Hepatocyte (in vitro differentiated cells): ENCODE measurements around the gene ITGB4. TPM values are rescaled to one million over a fixed set of nuclear protein-coding genes. Genes with fewer than 3 reads are reported as not detected.

Experiments used
- DNase-seq: peaks from one replicate; pipeline ENCODE4 v3.0.0-alpha.2; 2016; ENCODE audit warnings: low spot score
- H2AFZ ChIP-seq: fragments of 200-600 bp; sonication (generic); 2 replicates; pipeline ENCODE4 v1.6.0; 2016; ENCODE audit warnings: antibody characterized with exemption, mild to moderate bottlenecking
- H3K27ac ChIP-seq: fragments of 200-600 bp; sonication (generic); 2 replicates; pipeline ENCODE4 v1.5.1; 2016; ENCODE audit warnings: mild to moderate bottlenecking
- H3K27me3 ChIP-seq: fragments of 200-600 bp; sonication (generic); 2 replicates; pipeline ENCODE4 v1.6.1; 2016
- H3K36me3 ChIP-seq: fragments of 200-600 bp; sonication (generic); replicated peaks from 2 replicates; pipeline ENCODE4 v1.5.1; 2016; ENCODE audit warnings: low read depth; ENCODE audit not compliant: insufficient read depth
- H3K4me1 ChIP-seq: fragments of 200-600 bp; sonication (generic); 2 replicates; pipeline ENCODE4 v1.5.1; 2016; ENCODE audit warnings: mild to moderate bottlenecking, moderate library complexity; ENCODE audit not compliant: insufficient read depth
- H3K4me2 ChIP-seq: fragments of 200-600 bp; sonication (generic); 2 replicates; pipeline ENCODE4 v1.6.0; 2016
- H3K4me3 ChIP-seq: fragments of 200-600 bp; sonication (generic); 2 replicates; pipeline ENCODE4 v1.5.1; 2016; ENCODE audit warnings: mild to moderate bottlenecking
- H3K79me2 ChIP-seq: fragments of 200-600 bp; sonication (generic); 2 replicates; pipeline ENCODE4 v1.6.0; 2017; ENCODE audit warnings: mild to moderate bottlenecking
- H3K9me2 ChIP-seq: fragments of 200-600 bp; sonication (generic); replicated peaks from 2 replicates; pipeline ENCODE4 v1.6.0; 2017; ENCODE audit warnings: mild to moderate bottlenecking; ENCODE audit not compliant: insufficient read depth
- H3K9me3 ChIP-seq: fragments of 200-600 bp; sonication (generic); 2 replicates; pipeline ENCODE4 v1.5.1; 2016; ENCODE audit warnings: low read depth, mild to moderate bottlenecking
- H4K20me1 ChIP-seq: fragments of 200-600 bp; sonication (generic); 2 replicates; pipeline ENCODE4 v1.6.0; 2016; ENCODE audit warnings: mild to moderate bottlenecking; ENCODE audit not compliant: insufficient read depth, poor library complexity, severe bottlenecking
- EZH2 ChIP-seq: fragments of 200-600 bp; sonication (generic); IDR thresholded peaks from 2 replicates; pipeline ENCODE4 v1.6.1; 2016; ENCODE audit warnings: antibody characterized with exemption, mild to moderate bottlenecking, borderline replicate concordance
- EZH2phosphoT487 ChIP-seq: fragments of 200-600 bp; sonication (generic); IDR thresholded peaks from one replicate; pipeline ENCODE4 v1.6.1; 2018; ENCODE audit warnings: antibody characterized with exemption, mild to moderate bottlenecking, low read depth, moderate library complexity; ENCODE audit not compliant: unreplicated experiment, severe bottlenecking
- WGBS: methylation state at CpG from one replicate; pipeline ENCODE4 v1.1.6; 2016; ENCODE audit warnings: low lambda C conversion rate; ENCODE audit errors: missing lambda C conversion rate; 5-methylcytosine and 5-hydroxymethylcytosine counted together
- polyA plus RNA-seq: library from polyadenylated mRNA; unstranded; fragments of >200 nt; fragmentation: Nextera tagmentation; extraction: Ambion mirVana; gene quantifications from 2 replicates; pipeline ENCODE4 v1.2.1, GENCODE V29; 2016
- total RNA-seq: library from RNA; depleted of rRNA; stranded (reverse); fragments of >200 nt; gene quantifications from 2 replicates; pipeline ENCODE4 v1.2.3, GENCODE V29; 2014
- TF ChIP-seq, protein P1 (sequence below): fragments of 200-600 bp; sonication (generic); IDR thresholded peaks from 2 replicates; pipeline ENCODE4 v1.5.1; 2016; ENCODE audit warnings: antibody characterized with exemption, mild to moderate bottlenecking; ENCODE audit not compliant: poor library complexity

ITGB4 gene
- total and polyA plus RNA-seq, 2 experiments from 2014 or later = 15.7 to 23.5 TPM

DNA sequence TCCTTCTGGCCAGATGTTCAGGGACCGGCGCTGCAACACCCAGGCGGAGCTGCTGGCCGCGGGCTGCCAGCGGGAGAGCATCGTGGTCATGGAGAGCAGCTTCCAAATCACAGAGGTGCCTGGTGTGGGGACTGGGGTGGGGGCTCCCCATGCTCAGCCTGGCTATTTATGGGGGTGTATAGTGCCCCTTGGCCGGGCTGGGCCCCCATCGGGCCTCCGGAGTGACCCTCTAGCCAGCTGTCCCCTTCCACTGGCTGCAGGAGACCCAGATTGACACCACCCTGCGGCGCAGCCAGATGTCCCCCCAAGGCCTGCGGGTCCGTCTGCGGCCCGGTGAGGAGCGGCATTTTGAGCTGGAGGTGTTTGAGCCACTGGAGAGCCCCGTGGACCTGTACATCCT, 6.1 kb downstream of the ITGB4 start:
- H2AFZ ChIP-seq = no peak overlapping the region

DNA sequence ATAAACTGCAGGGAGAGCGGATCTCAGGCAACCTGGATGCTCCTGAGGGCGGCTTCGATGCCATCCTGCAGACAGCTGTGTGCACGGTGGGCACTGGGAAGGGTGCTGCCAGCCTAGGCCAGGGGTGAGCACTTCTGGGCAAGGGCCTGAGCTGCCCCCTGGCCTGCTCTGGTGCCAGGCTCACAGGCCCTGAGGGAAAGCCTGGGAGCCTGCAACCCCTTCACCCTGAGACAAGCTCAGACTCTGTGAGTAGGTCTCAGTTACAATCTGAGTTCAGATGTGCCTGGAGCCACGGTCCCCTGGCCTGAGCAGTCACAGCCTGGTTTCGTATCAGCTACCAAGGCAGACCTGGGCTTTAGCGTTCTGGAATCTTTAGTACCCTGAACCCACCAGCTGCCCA, 8.1 kb downstream of the ITGB4 start:
- no peak overlapping the region for H3K4me3 ChIP-seq
- WGBS = 90% methylated on average over 7 of the region's 7 CpGs
- no peaks in the 10 kb centered on the region for H3K4me1 ChIP-seq
- H3K36me3 ChIP-seq = no peaks in the 10 kb centered on the region
- H2AFZ ChIP-seq = no peak overlapping the region
- DNase-seq = no peak
- no peaks in the 10 kb centered on the region for H3K9me3 ChIP-seq
- no peaks in the 10 kb centered on the region for H3K27me3 ChIP-seq
- H3K9me2 ChIP-seq = no peaks in the 10 kb centered on the region
- no peak overlapping the region for H3K27ac ChIP-seq
- no peaks in the 10 kb centered on the region for H4K20me1 ChIP-seq
- no peak overlapping the region for H3K4me2 ChIP-seq
- H3K79me2 ChIP-seq = no peaks in the 10 kb centered on the region
- TF ChIP-seq EZH2 (no peak), EZH2phosphoT487 (no peak)
- TF ChIP-seq, protein P1, sequence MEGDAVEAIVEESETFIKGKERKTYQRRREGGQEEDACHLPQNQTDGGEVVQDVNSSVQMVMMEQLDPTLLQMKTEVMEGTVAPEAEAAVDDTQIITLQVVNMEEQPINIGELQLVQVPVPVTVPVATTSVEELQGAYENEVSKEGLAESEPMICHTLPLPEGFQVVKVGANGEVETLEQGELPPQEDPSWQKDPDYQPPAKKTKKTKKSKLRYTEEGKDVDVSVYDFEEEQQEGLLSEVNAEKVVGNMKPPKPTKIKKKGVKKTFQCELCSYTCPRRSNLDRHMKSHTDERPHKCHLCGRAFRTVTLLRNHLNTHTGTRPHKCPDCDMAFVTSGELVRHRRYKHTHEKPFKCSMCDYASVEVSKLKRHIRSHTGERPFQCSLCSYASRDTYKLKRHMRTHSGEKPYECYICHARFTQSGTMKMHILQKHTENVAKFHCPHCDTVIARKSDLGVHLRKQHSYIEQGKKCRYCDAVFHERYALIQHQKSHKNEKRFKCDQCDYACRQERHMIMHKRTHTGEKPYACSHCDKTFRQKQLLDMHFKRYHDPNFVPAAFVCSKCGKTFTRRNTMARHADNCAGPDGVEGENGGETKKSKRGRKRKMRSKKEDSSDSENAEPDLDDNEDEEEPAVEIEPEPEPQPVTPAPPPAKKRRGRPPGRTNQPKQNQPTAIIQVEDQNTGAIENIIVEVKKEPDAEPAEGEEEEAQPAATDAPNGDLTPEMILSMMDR = no peak

More for the DNA sequence above, 6.1 kb downstream of the ITGB4 start:
- no peak overlapping the region for H3K4me2 ChIP-seq
- H3K4me3 ChIP-seq = no peak overlapping the region
- H3K4me1 ChIP-seq = no peaks in the 10 kb centered on the region
- H3K9me3 ChIP-seq = no peaks in the 10 kb centered on the region
- no peak for DNase-seq
- no peaks in the 10 kb centered on the region for H3K27me3 ChIP-seq
- no peak overlapping the region for H3K27ac ChIP-seq
- TF ChIP-seq EZH2 (no peak), EZH2phosphoT487 (no peak)
- TF ChIP-seq, protein P1 = no peak
- peaks cover under 1% of the 10 kb centered on the region for H3K79me2 ChIP-seq
- H3K9me2 ChIP-seq = no peaks in the 10 kb centered on the region
- no peaks in the 10 kb centered on the region for H4K20me1 ChIP-seq
- no peaks in the 10 kb centered on the region for H3K36me3 ChIP-seq
- 93% methylated on average over 18 of the region's 18 CpGs for WGBS

DNA sequence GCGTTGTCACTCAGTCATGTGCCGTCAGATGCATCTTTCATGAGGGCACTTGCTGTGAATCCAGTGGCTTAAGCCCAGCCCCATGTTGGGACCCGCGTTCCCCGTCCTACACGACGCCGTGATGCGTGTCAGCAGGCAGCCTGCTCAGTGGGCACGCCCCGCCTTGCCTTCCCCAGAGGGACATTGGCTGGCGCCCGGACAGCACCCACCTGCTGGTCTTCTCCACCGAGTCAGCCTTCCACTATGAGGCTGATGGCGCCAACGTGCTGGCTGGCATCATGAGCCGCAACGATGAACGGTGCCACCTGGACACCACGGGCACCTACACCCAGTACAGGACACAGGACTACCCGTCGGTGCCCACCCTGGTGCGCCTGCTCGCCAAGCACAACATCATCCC, 8.8 kb downstream of the ITGB4 start:
- whole genome bisulfite sequencing = 94% methylated on average over 24 of the region's 24 CpGs
- H3K4me1 ChIP-seq = no peaks in the 10 kb centered on the region
- H3K79me2 ChIP-seq = no peaks in the 10 kb centered on the region
- no peak for DNase-seq
- no peak for TF ChIP-seq EZH2
- TF ChIP-seq EZH2phosphoT487 = no peak
- TF ChIP-seq, protein P1 = no peak
- H3K27me3 ChIP-seq = no peaks in the 10 kb centered on the region
- H3K9me3 ChIP-seq = no peaks in the 10 kb centered on the region
- H3K9me2 ChIP-seq = no peaks in the 10 kb centered on the region
- no peak overlapping the region for H3K27ac ChIP-seq
- no peak overlapping the region for H3K4me3 ChIP-seq
- no peaks in the 10 kb centered on the region for H3K36me3 ChIP-seq
- no peak overlapping the region for H2AFZ ChIP-seq
- no peaks in the 10 kb centered on the region for H4K20me1 ChIP-seq
- H3K4me2 ChIP-seq = no peak overlapping the region

DNA sequence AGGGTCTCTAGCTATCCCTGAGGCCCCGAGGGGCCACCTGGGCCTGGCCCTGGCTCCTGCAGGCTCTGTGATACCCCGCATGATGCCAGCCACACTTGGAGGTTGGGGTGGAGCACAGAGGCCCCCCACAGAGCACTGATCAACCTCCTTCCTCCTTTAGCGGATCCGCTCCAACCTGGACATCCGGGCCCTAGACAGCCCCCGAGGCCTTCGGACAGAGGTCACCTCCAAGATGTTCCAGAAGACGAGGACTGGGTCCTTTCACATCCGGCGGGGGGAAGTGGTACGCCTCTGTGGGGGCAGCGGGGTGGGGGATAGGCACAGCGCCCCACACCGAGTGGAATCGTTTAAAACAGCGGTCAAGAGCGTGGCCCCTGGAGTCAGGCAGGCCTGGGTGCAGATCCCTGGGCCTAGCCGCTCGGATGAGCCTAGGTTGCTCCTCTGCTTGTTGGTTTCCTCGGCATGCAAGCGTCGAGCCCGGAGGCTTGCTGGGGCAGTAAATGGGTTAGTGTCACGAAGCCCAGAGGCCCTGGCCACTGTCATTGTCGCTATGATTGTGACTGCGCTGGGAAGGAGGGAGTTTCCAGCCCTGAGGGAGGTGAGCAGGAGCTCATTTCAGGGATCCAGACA, 9.9 kb downstream of the ITGB4 start:
- TF ChIP-seq, protein P1 = no peak
- TF ChIP-seq EZH2 = no peak
- no peak for TF ChIP-seq EZH2phosphoT487
- no peaks in the 10 kb centered on the region for H3K9me2 ChIP-seq
- no peak overlapping the region for H3K4me3 ChIP-seq
- no peaks in the 10 kb centered on the region for H3K4me1 ChIP-seq
- H3K27me3 ChIP-seq = no peaks in the 10 kb centered on the region
- 95% methylated on average over 18 of the region's 26 CpGs for WGBS
- no peak overlapping the region for H3K27ac ChIP-seq
- DNase-seq = peak; percentile 2
- H3K4me2 ChIP-seq = no peak overlapping the region
- no peaks in the 10 kb centered on the region for H3K79me2 ChIP-seq
- no peaks in the 10 kb centered on the region for H4K20me1 ChIP-seq
- no peak overlapping the region for H2AFZ ChIP-seq
- H3K9me3 ChIP-seq = no peaks in the 10 kb centered on the region
- no peaks in the 10 kb centered on the region for H3K36me3 ChIP-seq
